Mammary epithelial cell (primary cell): ENCODE measurements around the gene AFF2.

Source experiments
- EZH2 ChIP-seq: IDR thresholded peaks from 2 replicates; pipeline ENCODE4 v1.6.1; 2012; ENCODE audit warnings: low read length, inconsistent platforms, borderline replicate concordance
- TF ChIP-seq, protein P1 (sequence below), 2 donors: IDR thresholded peaks in 1 of 2; conservative IDR thresholded peaks in 1 of 2; 2 replicates each; pipeline ENCODE4 v1.5.1; 2011 to 2012; ENCODE audit warnings: inconsistent platforms in 2 of 2, low read length in 2 of 2, mild to moderate bottlenecking in 2 of 2, control low read depth in 1 of 2, low read depth in 1 of 2; ENCODE audit not compliant: insufficient read depth in 1 of 2; ENCODE audit errors: extremely low read depth in 1 of 2

DNA sequence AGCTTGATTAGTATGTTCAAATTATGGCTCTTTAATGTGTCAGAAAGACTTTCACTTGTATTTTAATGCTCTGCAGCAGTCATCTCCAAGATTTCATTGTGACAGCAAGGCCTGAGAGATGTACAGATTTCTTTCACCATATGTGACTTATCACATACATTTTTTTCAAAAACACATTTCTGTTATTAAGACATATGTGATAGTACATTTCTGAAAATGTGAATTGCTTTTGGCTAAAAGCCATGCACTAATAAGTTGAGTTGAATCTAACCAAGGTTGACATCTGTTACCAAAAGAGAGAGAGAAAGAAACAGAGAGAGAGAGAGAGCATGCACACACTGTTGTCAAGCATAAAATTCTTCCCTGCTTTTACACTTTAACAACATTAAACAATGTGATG is 409.3 kb downstream of the AFF2 start:
- TF ChIP-seq, protein P1, sequence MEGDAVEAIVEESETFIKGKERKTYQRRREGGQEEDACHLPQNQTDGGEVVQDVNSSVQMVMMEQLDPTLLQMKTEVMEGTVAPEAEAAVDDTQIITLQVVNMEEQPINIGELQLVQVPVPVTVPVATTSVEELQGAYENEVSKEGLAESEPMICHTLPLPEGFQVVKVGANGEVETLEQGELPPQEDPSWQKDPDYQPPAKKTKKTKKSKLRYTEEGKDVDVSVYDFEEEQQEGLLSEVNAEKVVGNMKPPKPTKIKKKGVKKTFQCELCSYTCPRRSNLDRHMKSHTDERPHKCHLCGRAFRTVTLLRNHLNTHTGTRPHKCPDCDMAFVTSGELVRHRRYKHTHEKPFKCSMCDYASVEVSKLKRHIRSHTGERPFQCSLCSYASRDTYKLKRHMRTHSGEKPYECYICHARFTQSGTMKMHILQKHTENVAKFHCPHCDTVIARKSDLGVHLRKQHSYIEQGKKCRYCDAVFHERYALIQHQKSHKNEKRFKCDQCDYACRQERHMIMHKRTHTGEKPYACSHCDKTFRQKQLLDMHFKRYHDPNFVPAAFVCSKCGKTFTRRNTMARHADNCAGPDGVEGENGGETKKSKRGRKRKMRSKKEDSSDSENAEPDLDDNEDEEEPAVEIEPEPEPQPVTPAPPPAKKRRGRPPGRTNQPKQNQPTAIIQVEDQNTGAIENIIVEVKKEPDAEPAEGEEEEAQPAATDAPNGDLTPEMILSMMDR (conservative IDR thresholded peaks at IDR 0.05 in 1 of 2, IDR thresholded peaks at IDR 0.05 in 1 of 2; ENCODE audit: extremely low read depth in 1 of 2, insufficient read depth in 1 of 2, low read depth in 1 of 2, low read length in 2 of 2): no peak
- TF ChIP-seq EZH2: no peak
